OCI-LY3 (cell line): Measurements from ENCODE around the gene TXNDC11.

Source experiments
- CTCF ChIP-seq: fragments of 200-600, 300-600 bp; sonication (generic); IDR thresholded peaks from 2 replicates; pipeline ENCODE4 v1.5.1; 2014; ENCODE audit warnings: antibody characterized with exemption, low read length, low read depth
- EZH2phosphoT487 ChIP-seq: fragments of 200-600 bp; shearing (Covaris generic); IDR thresholded peaks from 2 replicates; pipeline ENCODE4 v1.6.1; 2018; ENCODE audit warnings: antibody characterized with exemption, mixed run types, low read depth

GRCh38 chr16:11768849-11769248, 26.2 kb upstream of the TXNDC11 start:
- TF ChIP-seq CTCF (no peak), EZH2phosphoT487 (no peak)
